NCI-H1417 treated with DMSO at 0.1 percent for 48 hours (cell line): ENCODE data around the gene THSD4.

Experiments used
- DNase-seq: peaks from one replicate; lab custom pipeline; 2025; lab: John Stamatoyannopoulos, UW

Gene THSD4

DNA sequence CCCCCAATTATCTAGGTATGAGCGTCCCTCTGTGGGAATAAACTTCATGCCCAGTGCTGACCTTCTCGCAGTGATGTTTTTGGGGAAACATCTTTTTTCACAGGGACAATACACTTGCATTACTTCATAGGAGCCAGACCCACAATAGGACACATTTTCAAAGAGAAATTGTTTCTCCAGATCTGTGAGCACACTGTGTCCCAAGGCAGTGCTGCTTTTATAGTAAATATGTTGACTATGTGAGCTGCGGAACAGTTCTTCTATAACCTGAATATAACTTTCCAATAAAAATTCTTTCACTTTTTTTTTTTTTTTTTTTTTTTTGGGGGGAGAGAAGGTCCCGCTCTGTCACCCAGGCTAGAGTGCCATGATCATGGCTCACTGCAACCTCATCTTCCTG lies 17.4 kb upstream of the THSD4 start:
- DNase-seq = no peak

DNA sequence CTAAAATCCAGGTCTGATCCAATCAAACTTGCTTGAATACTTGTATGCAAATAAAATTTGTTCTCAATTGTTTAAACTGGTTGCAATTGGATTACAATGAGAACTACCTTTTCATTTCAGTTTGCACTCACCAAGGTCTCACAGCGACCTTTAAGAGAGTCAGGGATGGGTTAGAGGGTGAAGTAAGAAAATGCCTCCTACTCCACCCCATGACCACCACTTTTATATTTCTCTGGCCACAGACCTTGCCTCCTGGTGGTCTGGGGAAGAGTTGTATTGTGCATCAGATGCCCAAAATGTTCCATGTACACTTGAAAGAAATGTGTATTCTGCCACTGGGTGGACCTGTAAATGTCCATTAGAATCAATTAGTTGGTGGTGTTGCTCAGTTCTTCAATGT lies 16.4 kb upstream of the THSD4 start:
- DNase-seq = no peak

DNA sequence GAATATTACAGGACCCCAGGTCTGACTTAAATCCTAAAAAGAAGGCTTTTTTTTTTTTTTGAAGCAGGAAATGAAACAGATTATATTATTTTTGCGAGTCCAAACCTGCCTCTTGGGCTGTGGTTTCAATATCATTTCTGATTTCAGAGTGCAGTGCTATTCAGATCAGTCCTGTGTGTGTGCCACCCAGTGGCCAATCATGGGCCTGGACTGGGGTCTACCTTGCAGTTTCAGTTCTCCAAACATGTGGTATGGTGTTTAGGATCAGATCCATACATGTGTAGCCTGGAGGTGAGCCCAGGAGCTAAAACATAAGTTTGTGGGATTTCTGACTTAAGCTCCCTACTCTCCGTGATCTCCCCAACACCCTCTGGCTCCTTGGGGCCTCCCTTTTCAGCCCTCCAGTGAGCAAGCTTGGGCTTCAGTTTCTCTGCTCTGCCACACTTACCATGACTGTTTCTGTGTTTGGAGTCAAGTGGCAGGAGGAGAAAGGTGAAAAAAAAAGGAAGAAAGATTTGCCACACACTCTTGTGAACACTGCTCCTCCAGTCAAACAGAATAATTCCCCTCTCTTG lies 12.1 kb upstream of the THSD4 start:
- no peak for DNase-seq

DNA sequence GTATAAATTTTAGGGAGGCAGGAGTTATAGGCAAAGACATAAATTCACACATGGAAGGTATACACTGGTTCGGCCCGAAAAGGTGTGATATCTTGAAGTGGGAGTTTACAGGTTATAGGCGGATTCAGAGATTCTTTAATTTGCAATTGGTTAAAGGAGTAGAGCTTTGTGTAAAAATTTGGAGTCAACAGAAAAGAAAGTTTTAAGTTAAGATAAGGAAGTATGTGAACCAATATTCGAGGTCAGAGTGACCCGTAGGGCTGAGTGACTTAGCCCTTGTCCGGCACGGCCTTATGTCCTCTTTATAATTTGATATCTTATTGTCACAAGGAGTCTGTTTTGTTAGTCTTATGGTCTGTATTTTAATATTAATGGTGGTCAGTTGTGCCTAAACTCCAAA lies 10.6 kb upstream of the THSD4 start:
- DNase-seq = no peak

DNA sequence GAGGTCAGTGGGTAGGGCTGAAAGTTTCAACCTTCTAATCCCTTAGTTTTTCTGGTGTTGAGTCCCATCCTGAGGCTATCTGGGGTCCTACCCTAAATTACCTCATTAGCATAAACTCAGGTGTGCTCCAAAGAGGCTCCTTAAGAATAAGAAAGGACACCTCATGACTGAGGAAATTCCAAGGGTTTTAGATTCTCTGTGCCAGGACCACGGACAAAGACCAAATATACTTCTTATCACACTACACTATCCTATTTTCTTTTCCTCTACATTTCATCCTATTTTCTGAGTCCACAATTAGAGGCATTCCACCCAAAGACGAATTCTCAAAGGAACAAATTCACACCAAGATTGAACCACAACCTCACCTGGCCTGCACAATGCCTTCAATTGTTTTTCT lies 9.8 kb upstream of the THSD4 start:
- DNase-seq = no peak

DNA sequence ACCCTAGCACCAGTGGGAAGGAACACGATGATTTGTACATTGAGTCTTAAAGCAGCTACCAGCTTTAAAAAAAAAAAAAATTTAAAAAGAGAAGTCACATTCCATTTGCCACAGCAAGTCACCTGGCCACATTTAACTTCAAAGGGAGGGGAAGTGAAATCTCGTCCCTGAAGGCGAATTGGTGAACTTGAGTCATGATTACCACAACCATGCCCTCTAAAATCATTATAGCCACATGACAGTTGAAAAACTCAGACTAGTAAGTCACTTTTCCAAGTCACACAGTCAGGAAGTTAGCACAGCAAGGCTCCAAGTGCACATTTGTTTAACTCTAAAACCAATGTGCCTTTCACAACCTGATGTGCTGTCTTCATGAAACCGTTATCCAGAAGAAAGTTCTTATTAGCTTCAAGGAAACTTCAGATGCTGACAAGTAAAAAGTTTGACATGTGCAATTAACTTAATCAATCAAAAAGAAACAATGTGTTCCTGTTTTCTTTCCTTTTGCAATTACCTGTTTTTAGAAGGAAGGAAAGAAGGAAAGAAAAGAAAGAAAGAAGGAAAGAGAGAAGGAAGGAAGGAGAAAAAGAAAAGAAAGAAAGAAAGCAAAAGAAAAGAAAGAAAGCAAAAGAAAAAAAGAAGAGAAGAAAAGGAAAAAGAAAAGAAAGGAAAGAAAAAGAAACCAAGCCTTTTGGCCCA lies 8.3 kb upstream of the THSD4 start:
- DNase-seq = no peak

DNA sequence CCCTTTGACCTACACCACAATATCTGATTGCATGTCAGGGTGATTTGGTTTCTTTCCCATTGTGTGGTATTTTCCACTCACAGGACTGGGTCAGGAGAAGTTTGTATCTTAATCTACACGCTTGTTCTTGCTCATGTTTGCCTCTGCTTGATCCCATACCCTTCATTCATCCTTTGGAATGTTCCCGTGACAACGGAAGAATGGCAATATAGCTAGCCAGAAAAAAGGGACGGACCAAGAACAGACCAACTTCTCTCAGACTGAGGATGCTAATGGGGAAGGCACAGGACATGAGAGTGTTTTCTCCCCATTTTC lies 7.8 kb upstream of the THSD4 start:
- DNase-seq = no peak

DNA sequence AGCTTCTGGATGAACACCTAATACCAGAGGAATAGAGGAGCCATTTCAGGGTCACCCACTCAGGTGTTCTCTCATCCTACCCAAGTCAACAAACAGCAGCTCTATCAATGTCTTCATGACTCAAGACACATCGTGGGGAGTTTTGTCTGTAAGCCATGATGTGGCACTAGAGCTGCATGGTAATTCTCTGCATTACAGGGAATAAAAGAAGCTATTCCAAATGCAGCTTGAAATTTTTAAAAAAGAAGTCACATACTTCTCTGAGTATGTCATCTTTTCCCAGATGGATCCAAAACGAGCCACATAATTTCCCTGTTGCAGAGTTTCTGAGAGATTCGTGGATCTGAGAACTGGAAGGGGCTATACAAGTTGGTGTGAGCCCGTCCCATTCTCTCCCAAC lies 6.1 kb upstream of the THSD4 start:
- DNase-seq = no peak

DNA sequence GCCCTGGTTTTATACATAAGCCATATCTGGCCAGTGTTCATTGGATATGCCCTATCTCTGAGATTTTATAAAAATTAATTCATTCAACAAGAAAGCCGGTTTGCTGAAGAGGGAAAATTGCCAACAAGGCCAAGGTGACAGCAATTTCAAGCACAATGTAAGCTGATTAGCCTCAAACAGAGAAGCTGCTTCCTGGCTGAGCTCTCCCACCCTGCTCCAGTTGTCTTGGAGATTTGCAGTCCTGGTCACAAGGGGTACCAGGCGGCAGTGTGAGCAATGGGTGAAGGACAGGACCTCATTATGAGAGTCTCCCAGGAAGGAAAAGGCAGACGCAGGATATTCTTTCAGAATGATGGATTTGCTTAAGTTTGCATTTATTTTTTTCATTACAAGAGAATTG lies 5.4 kb upstream of the THSD4 start:
- DNase-seq = no peak

DNA sequence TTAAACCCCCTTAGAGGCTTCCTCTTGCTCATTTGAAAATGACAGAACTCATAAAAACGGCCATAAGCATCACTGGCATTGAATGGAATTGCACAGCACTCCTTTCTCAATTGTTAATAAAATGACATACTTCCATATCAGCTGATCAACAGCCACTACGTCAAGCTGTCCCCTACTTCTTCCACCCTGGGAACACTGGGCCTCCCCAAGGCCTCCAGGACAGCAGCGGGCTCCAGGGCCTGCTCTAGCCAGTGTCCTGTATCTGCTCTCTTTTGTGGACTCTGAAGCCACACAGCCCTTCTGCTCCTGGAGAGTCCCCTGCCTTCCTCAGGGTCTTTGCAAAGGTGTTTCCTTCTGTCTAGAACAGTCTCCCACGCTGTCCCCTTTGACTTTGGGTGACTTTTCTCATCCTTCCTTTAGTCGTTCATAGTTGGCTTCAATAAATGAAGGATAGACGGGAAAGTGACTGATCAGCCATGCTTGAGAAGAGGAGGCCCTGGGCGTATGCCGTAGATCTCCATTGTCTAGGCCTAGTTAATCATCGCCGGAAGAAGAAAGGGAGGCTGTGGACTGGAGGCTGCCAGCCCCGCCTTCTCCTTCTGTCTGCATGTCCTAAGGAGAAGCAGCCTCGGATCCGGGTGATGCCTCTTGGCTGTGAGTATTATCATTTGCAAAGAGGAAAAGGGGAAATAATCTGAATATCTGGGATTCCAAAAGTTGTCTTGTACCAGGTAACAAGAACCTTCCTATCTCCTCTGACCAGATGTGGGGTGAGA lies 4.7 kb upstream of the THSD4 start:
- no peak for DNase-seq

DNA sequence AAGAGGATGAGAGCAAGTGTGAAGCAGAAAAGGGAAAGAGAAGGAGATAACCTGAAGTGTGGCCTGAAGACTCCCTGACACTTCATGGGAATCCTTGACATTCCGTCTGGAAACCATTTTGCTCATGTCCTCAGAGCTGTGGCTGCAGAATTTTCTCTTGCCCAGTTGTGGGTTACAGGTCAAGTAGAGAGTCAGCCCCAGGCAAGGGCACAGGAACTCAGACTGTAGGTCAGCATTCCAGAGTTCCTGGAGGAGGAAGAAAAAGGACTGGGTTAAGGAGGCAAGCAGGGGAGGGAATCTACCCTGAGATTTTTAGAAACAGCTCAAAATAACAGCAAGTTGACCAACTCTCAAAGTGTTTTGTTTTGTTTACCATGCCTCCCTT lies 4.1 kb upstream of the THSD4 start:
- DNase-seq = no peak

DNA sequence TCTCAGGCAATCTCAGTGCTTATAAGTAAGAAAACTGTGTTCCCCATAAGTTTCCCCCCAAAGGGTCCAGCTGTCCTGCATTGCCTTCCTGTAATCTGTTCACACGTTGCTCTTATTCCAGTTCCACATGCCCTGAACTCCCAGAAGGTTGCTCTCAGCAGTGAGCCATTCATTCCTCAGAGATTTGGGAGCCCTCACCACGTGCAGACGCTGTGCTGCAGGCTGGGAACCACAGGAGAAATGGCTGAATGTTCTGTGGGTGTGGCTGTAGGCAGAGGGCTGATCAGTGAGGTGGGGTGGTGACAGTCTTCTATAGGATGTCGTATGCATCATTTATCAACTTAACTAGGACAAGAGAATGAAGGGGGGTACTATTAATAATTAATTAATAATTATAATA lies 3.3 kb upstream of the THSD4 start:
- DNase-seq = no peak

DNA sequence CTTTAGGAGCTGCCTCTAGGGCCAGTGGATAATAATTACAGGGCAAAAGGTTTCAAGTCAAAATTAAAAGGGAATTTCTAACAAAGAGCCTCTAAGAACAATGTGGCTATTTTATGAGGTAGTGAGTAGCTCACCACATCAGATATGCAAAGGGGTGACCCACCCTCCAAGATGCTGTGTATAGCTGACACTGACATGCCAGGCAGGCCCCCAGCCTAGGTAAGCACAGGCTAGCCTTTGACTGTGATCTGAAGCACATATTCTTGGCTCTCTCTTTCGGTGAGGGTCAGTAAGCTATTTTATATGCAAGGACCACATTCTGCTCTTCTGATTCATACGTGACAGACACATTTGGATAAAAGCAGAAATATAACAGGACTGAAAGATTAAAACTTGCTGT lies 2.8 kb upstream of the THSD4 start:
- DNase-seq = no peak

DNA sequence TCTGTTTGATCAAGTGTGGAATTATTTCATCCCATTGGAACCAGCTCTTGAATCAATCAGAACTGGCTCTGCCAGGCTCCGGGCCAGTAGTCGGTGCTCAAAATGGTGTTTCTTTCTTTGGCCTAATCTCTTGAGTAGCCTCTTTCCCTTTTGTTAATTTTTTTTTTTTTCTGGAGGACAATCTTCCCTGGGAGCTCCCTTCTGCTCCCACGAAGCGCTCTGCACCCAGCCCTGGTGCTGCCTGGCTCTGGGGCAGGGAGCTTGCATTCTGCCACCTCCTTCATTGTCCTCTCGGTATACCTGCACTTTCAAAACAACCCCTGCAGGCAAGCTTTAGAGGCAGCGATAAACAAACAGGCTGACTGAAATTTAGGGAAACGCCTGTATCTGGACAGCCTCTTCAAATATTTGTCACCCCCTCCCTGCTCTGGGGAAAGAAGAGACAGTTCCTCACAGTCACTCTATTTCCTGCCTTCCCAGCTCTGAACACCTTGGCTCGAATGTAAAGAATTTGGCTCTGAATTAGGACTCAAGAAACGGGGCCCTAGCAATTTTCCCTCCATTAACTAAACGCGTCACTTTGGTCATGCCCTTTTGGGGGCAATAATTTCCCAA lies 1.1 kb upstream of the THSD4 start:
- DNase-seq = no peak

DNA sequence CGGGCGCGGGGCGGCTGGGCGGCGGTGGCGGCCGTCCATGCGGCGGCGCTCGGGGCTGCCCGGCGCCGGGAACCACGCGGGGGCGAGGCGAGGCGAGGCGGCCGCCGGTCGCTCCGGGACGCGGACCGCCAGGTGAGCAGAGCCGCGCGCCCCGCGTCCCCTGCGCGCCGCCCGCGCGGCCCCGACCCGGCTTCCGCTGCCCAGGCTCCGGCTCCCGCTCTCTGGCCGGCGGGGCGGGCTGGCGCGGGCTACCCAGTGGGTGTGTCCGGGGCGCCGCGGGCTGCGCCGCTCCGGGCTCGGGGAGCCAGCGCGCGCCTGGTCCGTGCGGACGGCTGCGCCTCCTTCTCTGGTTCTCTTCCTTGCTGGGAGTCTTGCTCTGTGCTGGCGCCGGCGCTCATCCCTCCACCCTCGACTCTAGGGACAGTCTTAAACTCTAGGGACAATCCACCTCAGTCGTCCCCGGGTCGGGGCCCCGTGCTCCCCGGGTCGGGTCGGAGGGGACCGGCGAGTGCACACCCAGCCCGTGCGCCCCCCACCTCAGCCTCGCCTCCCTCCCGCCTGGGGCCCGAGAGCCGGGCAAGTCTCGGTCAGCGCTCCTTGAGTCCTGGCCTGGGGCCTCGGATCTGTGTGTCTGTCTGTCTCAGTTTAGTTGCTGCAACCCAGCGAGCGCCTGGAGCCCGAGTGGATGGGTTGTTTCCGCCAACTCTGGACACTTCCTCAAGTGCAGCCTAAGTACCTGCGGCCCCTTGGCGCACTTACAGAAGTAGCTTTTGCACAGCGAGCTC lies 488 bp downstream of the THSD4 start:
- DNase-seq = no peak

DNA sequence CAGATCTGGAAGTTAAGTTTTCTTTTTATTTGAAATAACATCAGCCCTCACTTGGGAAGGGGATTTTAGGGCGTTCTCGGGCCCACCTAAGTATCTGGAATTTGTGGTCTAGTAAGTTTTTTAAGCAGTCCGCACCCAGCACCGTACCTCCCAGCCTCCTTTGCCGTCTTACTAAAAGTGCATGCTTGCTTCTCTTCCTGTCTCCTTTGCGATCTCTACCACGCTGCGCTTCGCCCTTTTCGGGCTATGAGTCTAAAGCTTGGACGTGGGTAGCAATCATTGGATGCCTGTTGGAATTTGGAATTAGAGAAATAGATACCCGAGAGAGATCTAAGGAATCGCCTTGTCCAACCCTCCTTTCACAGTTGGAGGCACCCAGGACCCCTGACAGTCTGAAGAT lies 1.1 kb downstream of the THSD4 start:
- DNase-seq = no peak

DNA sequence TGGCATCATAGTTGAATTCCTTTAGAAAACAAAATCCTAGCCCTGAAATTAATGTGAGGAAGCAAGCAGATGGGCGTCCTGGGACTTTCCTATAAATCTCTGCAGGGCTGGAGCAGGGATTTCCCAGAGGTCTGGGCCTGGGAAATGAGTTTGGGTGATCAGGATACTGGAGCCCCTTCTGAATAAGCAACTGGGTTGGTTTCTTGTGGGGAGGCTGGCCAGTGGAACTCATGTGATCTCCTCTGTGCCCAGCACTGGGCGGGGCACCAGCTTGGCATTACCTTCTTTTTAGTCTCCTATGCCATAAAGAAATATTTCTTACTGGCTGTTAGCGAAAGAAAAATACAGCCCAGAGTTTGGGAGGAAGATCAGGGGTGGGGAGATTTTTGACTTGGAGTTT lies 1.7 kb downstream of the THSD4 start:
- no peak for DNase-seq

DNA sequence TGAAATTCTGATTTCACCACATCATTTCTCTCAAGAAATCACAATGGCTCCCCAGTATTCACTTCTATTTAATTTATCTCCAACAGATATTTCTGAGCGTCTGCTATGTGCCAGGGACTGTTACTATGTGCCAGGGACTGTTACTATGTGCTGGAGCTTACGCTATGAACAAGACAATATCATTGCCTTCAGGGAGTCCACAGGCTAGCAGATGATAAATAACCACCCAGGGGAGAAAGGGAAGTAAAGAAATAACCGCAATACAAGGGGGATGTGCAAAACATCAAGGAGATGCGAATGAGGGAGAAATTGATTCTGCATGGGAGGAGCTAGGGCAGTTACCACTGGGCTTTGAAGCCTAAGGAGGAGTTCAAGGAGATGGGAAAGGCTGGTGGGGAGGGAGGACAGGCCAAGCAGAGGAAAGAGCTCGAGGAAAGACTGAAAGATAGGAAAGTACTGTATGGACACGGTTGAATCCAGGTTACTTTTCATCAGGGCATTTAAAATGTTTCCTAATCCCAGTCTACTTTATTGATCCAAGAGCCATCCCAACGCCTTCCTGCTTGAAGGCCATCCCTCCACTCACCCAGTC lies 2.5 kb downstream of the THSD4 start:
- no peak for DNase-seq

DNA sequence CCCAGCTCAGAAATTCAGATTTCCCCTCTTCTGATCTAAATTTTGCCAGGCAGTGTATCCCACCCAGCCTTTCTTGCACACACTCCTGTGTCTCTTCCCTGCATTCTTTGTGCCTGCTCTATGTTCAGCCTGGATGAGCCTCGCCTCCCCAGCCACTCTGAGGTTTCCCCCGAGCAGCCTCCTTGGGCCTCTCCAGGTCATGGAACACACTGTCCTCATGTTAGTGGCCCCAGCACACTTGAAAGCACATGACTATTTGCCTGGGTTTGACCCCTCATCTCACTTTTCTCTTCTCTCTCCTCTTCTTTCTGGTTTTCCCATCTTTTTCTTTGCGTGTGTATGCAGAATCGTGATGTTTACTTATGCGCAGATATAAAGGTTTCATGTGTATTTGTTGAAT lies 3.1 kb downstream of the THSD4 start:
- DNase-seq = no peak

DNA sequence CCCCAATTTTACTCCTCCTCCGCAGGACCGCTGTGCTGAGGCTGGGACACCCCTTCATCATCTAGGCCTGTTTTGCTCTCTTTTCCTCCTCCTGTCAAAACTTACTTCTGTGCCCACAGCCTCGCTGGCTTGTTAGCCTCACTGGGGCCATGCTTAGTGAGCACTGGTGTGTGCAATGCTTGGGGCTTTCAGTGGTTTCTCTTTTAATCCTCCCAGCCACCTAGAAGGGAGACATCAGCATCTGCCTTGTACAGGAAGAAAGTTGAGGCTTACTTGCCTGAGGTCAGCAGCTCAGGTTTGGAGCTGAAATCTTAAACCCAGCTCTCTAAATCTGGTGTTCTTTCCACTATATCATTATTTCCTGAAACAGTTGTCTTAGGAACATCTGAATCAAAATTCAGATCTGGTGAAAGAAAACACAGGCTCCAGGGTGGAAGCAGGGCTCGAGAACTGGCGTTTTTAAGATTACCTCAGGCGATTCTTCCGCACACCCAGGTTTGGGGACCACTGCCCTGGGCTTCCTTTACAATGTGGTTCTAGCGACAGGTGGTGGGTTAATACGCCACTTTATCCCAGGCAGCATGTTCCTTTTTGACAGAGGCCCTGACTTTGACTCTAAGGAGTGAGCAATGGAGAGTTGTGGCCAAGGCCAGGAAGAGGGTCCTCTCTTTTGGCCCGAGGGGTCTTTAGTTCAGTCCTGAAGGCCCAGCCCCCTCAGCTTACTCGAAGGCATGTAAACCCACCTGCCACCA lies 3.8 kb downstream of the THSD4 start:
- no peak for DNase-seq

DNA sequence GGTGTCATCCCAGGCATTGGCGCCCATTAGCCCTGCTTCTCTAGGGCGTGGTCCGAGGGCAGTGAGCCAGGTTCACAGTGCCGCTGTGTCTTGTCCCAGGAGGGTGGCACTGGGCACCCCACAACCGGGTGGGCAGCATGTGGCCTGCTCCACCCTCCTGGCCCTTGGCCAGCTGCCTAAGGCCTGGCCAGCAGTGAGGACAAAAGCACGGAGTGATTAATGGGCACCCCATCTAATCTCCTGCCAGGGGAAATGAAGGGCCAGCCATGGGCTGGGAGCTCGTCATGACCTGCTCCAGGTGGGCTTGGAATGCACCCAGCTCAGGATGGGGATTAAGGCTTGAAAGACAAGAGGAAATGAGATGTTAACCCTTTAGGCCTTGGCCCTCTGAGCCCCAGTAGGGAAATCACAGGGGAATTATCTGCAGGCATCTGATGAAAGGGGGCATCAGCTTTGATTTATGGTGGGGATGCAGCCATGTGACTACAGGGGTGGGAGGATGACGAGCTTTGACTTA lies 5.2 kb downstream of the THSD4 start:
- DNase-seq = no peak
